Pulmonary artery endothelial cell (primary cell): ENCODE results near the gene FUS. TPM values are rescaled to one million over a fixed set of nuclear protein-coding genes. Genes with fewer than 3 reads are reported as not detected.

Experiments used
- DNase-seq: peaks from one replicate; pipeline ENCODE4 v3.0.0-alpha.2; 2011; ENCODE audit warnings: low read depth, low spot score
- total RNA-seq: library from RNA; depleted of rRNA; stranded (reverse); fragments of >200 nt; gene quantifications from 2 replicates; pipeline ENCODE4 v1.2.3, GENCODE V29; 2014

FUS gene
- total RNA-seq, 1 donor from 2014 or later = 42.0 TPM

DNA sequence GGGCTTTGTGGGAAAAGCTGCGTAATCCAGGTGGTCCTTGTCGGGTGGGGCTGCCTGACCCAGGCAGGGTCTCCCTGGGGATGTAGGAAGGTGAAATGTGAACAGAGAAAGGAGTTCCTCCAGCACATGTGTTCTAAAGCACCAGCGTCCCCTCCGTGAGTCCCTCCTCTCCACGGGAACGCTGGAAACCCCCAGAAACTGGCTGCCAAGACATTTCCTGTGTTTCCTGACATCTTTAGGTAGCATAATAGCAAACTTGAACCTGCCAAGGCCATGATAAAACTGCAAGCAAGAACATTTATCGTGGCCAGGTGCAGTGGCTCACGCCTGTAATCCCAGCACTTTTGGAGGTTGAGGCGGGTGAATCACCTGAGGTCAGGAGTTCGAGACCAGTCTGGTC lies 49.6 kb downstream of the FUS start:
- DNase-seq = no peak

GRCh38 chr16:31238041-31238440 lies 58.1 kb downstream of the FUS start:
- no peak for DNase-seq

Other genes with a start within 250 kb of the FUS start
- 12.4 and 19.5 TPM in 2 replicates for gene ORAI3, start 231.1 kb upstream of the FUS start, total RNA-seq
- gene SETD1A, start 222.4 kb upstream of the FUS start, total RNA-seq = 2.2 and 2.4 TPM in 2 replicates
- 11.3 and 14.9 TPM in 2 replicates for gene HSD3B7, start 194.9 kb upstream of the FUS start, total RNA-seq
- gene STX1B, start 169.5 kb upstream of the FUS start, total RNA-seq = 0.33 and 0.39 TPM in 2 replicates
- 32.0 and 32.5 TPM in 2 replicates for gene STX4, start 146.6 kb upstream of the FUS start, total RNA-seq
- gene ZNF668, start 105.9 kb upstream of the FUS start, total RNA-seq = 6.8 and 9.2 TPM in 2 replicates
- gene ZNF646, start 105.7 kb upstream of the FUS start, total RNA-seq = 13.8 and 14.1 TPM in 2 replicates
- 0.92 TPM in 2 replicates for gene PRSS53, start 91.2 kb upstream of the FUS start, total RNA-seq
- gene VKORC1, start 85.3 kb upstream of the FUS start, total RNA-seq = 53.6 and 78.7 TPM in 2 replicates
- gene BCKDK, start 71.8 kb upstream of the FUS start, total RNA-seq = 19.8 and 20.2 TPM in 2 replicates
- 39.5 and 40.4 TPM in 2 replicates for gene KAT8, start 62.5 kb upstream of the FUS start, total RNA-seq
- not detected in 2 replicates for gene PRSS8, start 44.4 kb upstream of the FUS start, total RNA-seq
- 0.40 and 0.49 TPM in 2 replicates for gene PRSS36, start 30.1 kb upstream of the FUS start, total RNA-seq
- gene PYCARD, start 22.6 kb downstream of the FUS start, total RNA-seq = 68.2 and 81.8 TPM in 2 replicates
- 0.04 TPM in 1 of 2 replicates, not detected in the other for gene TRIM72, start 34.0 kb downstream of the FUS start, total RNA-seq
- not detected in 2 replicates for gene PYDC1, start 37.0 kb downstream of the FUS start, total RNA-seq
- not detected in 2 replicates for gene ITGAM, start 79.8 kb downstream of the FUS start, total RNA-seq
- gene ITGAX, start 175.0 kb downstream of the FUS start, total RNA-seq = 0.04 and 1.1 TPM in 2 replicates
- not detected in 2 replicates for gene ITGAD, start 213.2 kb downstream of the FUS start, total RNA-seq
- not detected in 2 replicates for gene COX6A2, start 248.2 kb downstream of the FUS start, total RNA-seq